Right lobe of liver (tissue), 6 donors: ENCODE results near the gene LRRC8B. TPM values are rescaled to one million over a fixed set of nuclear protein-coding genes. Genes with fewer than 3 reads are reported as not detected.

Source experiments
- ATAC-seq, 4 donors: fragments of 200-7000 bp; cut with Tn5 transposase; one replicate each; pipeline ENCODE4 v1.9.1; 2020; ENCODE audit warnings: mild to moderate bottlenecking in 4 of 4, moderate library complexity in 4 of 4
- DNase-seq, 3 donors: peaks; one replicate each; pipeline ENCODE4 v3.0.0-alpha.2; 2020
- H3K27ac ChIP-seq, 3 donors: fragments of 200-600 bp; one replicate each; pipeline ENCODE4 v1.8.0; 2022
- H3K27me3 ChIP-seq, 2 donors: fragments of 200-600 bp; one replicate each; pipeline ENCODE4 v1.8.0; 2022
- H3K36me3 ChIP-seq, 4 donors: fragments of 200-600 bp; sonication (generic) in 1 of 4; one replicate each; pipeline versions ENCODE4 v1.5.1 to v1.8.0; 2017 to 2022; ENCODE audit warnings: control low read depth in 1 of 4
- H3K4me1 ChIP-seq, 4 donors: fragments of 200-600 bp; sonication (generic) in 1 of 4; one replicate each; pipeline versions ENCODE4 v1.5.1 to v1.8.0; 2017 to 2022; ENCODE audit warnings: control low read depth in 1 of 4
- H3K4me3 ChIP-seq, 3 donors: fragments of 200-600 bp; one replicate each; pipeline ENCODE4 v1.8.0; 2022
- H3K9me3 ChIP-seq, 4 donors: fragments of 200-600 bp; sonication (generic) in 1 of 4; one replicate each; pipeline versions ENCODE4 v1.5.1 to v1.8.0; 2017 to 2022; ENCODE audit warnings: control low read depth in 1 of 4
- CTCF ChIP-seq, 4 donors: fragments of 200-600 bp in 3 of 4; fragments of 450-650 bp in 1 of 4; IDR thresholded peaks; one replicate each; pipeline versions ENCODE4 v1.5.1 to v1.8.0; 2016 to 2022; ENCODE audit warnings: antibody characterized with exemption in 4 of 4, mild to moderate bottlenecking in 2 of 4
- POLR2A ChIP-seq: fragments of 450-650 bp; IDR thresholded peaks from one replicate; pipeline ENCODE4 v1.6.1; 2017; ENCODE audit warnings: antibody characterized with exemption, mild to moderate bottlenecking
- whole genome bisulfite sequencing: methylation state at CpG from one replicate; pipeline ENCODE4 v1.1.6; 2018; ENCODE audit warnings: low coverage, low lambda C conversion rate; ENCODE audit not compliant: insufficient coverage; ENCODE audit errors: missing lambda C conversion rate; 5-methylcytosine and 5-hydroxymethylcytosine counted together
- intact Hi-C, 2 donors: fragments of 100-400 bp; cut with DNase I; formaldehyde crosslinking; loops; one replicate each; pipeline versions ENCODE4 v1.11.2 to v1.14.1; 2022
- total RNA-seq, 6 experiments: library from RNA; depleted of rRNA in 2 of 6; stranded (reverse); fragments of >200 nt in 2 of 6; fragmentation: NEBNext Ultra II Directional in 3 of 6; extraction: Animal tissue kit (Norgen Biotek cat#: 25700) in 3 of 6; gene quantifications; one replicate each; pipeline versions ENCODE4 v1.1.0 to v1.2.4, GENCODE V29; 2016 to 2023
- donor health status: DM: no; HTN: yes; CAD: no.
- donor health status: DM: no; HTN: no; CAD: no.
- donor health status: DM: no; HTN: no; CAD: no.
- donor health status: DM: no; HTN: yes; CAD: no.
- donor health status: DM: no; HTN: yes; CAD: no.

The LRRC8B gene
- total RNA-seq, 6 experiments from 2014 or later = 1.8 to 11.3 (median 4.7) TPM

- no peak overlapping the region for H3K27ac ChIP-seq
- no CpG with 5 or more reads among the region's 1 CpG for WGBS
- no peak overlapping the region for H3K4me3 ChIP-seq
- ATAC-seq = peak in 1 of 4 donors; percentile 32
- H3K4me1 ChIP-seq = peaks cover 0 to 8% (median 0%) of the 10 kb centered on the region in 4 donors
- no peak for DNase-seq
- H3K27me3 ChIP-seq = no peaks in the 10 kb centered on the region
- H3K9me3 ChIP-seq = no peaks in the 10 kb centered on the region
- TF ChIP-seq POLR2A (no peak), CTCF (IDR thresholded peaks at IDR 0.05) (no peak)
- intact Hi-C loops = no loop called here
- no peaks in the 10 kb centered on the region for H3K36me3 ChIP-seq
Measured at GRCh38 chr1:89575207-89575606, 50.6 kb downstream of the LRRC8B start.

GRCh38 chr1:89576013-89576412 lies 51.4 kb downstream of the LRRC8B start:
- intact Hi-C loops = no loop called here

GRCh38 chr1:89578151-89578550 lies 53.5 kb downstream of the LRRC8B start:
- no peak for TF ChIP-seq CTCF (IDR thresholded peaks at IDR 0.05)
- TF ChIP-seq POLR2A = no peak
- peaks cover 0 to 3% (median under 1%) of the 10 kb centered on the region in 4 donors for H3K36me3 ChIP-seq
- peaks cover 0 to 8% (median 0%) of the 10 kb centered on the region in 4 donors for H3K4me1 ChIP-seq
- intact Hi-C loops = no loop called here
- no peak overlapping the region for H3K4me3 ChIP-seq
- DNase-seq = no peak
- 94% methylated on average over 1 of the region's 1 CpG for WGBS
- no peak for ATAC-seq
- no peaks in the 10 kb centered on the region for H3K27me3 ChIP-seq
- H3K9me3 ChIP-seq = no peaks in the 10 kb centered on the region
- H3K27ac ChIP-seq = no peak overlapping the region

More at GRCh38 chr1:89576013-89576412, 51.4 kb downstream of the LRRC8B start:
- Histone ChIP-seq H3K9me3 (no peaks in the 10 kb centered on the region), H3K27ac (no peak overlapping the region), H3K27me3 (no peaks in the 10 kb centered on the region), H3K4me1 (peaks cover 0 to 8% (median 0%) of the 10 kb centered on the region in 4 donors), H3K36me3 (peaks cover 0 to 1% (median 0%) of the 10 kb centered on the region in 4 donors), H3K4me3 (no peak overlapping the region)
- DNase-seq (no peak), ATAC-seq (no peak)
- TF ChIP-seq POLR2A (no peak), CTCF (IDR thresholded peaks at IDR 0.05) (no peak)
- 83% methylated on average over 3 of the region's 3 CpGs for WGBS

GRCh38 chr1:89578946-89579684 lies 54.5 kb downstream of the LRRC8B start:
- no peak overlapping the region for H3K27ac ChIP-seq

More at GRCh38 chr1:89578946-89579684, 54.5 kb downstream of the LRRC8B start:
- H3K4me1 ChIP-seq = peaks cover 0 to 8% (median 0%) of the 10 kb centered on the region in 4 donors
- no peak for ATAC-seq
- no peak for TF ChIP-seq CTCF (IDR thresholded peaks at IDR 0.05)
- TF ChIP-seq POLR2A = no peak
- DNase-seq = no peak
- H3K9me3 ChIP-seq = no peaks in the 10 kb centered on the region
- H3K36me3 ChIP-seq = peaks cover 0 to 3% (median under 1%) of the 10 kb centered on the region in 4 donors
- no peaks in the 10 kb centered on the region for H3K27me3 ChIP-seq
- 85% methylated on average over 2 of the region's 2 CpGs for WGBS
- intact Hi-C loops = no loop called here
- no peak overlapping the region for H3K4me3 ChIP-seq
